ENCODE results near the gene TRIML1. TPM values are rescaled to one million over a fixed set of nuclear protein-coding genes. Genes with fewer than 3 reads are reported as not detected.

TRIML1 gene
- total and polyA plus RNA-seq, 2 donors = not detected

DNA sequence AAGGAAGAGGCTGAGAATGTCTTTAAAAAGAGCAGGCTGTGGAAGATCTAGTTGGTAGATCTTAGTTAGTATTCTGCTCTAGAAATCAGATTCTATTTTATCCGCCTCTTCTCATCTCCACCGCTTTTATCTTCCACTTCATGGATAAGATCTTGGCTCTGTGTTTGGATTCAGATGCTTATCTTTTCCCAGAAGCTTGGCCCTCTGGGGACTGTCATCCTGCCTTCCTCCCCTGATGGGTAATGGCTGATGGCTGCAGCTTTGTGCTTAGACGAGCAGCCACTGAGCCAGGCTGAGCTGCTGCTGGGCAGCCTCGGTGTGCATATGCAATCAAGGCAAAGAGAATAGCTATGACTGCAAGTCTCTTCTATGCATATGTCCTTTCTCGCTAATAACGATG, 23.5 kb downstream of the TRIML1 start:
- no peaks in the 10 kb centered on the region for H3K4me1 ChIP-seq (ENCODE audit: insufficient read depth)
- H3K4me3 ChIP-seq (ENCODE audit: low read depth, low read length) = no peak overlapping the region
- H3K27ac ChIP-seq (ENCODE audit: low read depth) = no peak overlapping the region
- H3K36me3 ChIP-seq (ENCODE audit: insufficient read depth) = no peaks in the 10 kb centered on the region
- no peak for DNase-seq (ENCODE audit: extremely low spot score)
- 59% methylated on average over 6 of the region's 6 CpGs for WGBS

DNA sequence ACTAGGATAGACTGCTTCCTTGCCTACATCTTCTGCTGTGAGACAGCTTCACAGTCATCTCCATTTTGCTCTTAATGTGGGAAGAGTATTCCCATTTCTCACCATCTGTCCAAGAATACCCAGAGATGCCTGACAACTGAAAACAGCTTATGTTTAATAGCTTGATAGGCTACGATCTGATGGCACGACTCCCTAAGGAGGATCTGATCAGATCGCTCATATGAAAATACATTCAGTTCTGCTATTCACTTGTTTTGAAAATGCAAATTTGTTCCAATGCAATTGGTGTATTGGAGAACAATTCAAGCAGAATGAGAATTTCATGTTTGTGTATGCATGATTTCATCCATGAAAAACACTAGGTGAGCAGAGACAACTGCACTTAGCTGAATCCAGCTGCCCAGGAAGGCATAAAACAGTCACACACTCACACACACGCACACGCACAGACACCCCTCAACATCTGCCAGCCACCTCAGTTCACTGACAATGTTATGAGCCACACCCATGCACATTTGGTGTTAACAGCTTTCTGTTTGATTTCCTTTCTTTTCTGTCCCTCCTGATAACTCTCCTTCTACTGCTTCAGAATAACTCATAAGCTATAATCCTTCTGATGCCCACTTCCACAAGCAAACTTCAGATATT, 29.6 kb downstream of the TRIML1 start:
- 72% methylated on average over 5 of the region's 5 CpGs for WGBS
- no peak for DNase-seq (ENCODE audit: extremely low spot score)
- Histone ChIP-seq H3K27ac (ENCODE audit: low read depth) (no peak overlapping the region), H3K4me1 (ENCODE audit: insufficient read depth) (no peaks in the 10 kb centered on the region), H3K4me3 (ENCODE audit: low read depth, low read length) (no peak overlapping the region), H3K36me3 (ENCODE audit: insufficient read depth) (no peaks in the 10 kb centered on the region)

DNA sequence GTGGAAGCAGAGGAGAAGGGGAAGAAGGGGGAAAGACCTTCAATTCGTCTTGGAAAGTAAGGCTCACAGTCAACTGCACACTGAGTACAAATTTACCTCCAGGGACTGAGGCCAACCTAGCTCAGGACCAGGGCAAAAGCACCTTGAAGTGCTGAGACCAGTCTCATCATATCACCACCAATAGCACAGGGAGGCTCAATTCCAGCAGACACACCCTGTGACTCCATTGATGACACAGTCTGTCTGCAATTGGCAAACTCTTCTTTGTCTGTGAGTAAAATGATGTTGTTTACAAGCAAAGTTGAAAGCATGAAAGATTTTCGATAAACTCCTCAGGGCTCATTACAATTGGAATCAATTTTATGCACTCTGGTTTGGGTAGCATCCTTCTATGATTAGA, 32.3 kb downstream of the TRIML1 start:
- DNase-seq (ENCODE audit: extremely low spot score) = no peak
- 77% methylated on average over 2 of the region's 2 CpGs for WGBS

DNA sequence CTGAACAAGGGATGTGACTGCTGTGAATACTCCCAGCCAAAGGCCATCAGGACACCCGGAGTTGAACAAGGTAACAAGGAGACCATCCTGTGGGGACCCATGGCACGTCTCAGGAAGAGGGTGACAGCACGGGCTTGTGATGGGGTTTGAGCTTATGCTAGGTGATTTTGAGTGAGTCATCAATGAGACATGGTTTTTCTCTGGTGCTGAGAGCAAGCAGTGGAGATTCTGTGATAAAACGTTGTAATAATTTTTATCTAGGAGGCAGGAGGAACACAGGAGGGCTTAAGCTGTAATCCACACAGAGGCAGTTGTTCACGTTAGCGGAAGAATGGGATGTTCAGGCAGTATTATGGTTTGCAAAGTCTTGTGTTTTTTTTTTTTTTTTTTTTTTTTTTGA, 36.0 kb downstream of the TRIML1 start:
- WGBS = 75% methylated on average over 6 of the region's 6 CpGs
- H3K4me3 ChIP-seq (ENCODE audit: low read depth, low read length) = no peak overlapping the region
- H3K36me3 ChIP-seq (ENCODE audit: insufficient read depth) = no peaks in the 10 kb centered on the region
- H3K4me1 ChIP-seq (ENCODE audit: insufficient read depth) = no peaks in the 10 kb centered on the region
- no peak overlapping the region for H3K27ac ChIP-seq (ENCODE audit: low read depth)
- no peak for DNase-seq (ENCODE audit: extremely low spot score)

More for the DNA sequence above, 32.3 kb downstream of the TRIML1 start:
- H3K4me3 ChIP-seq (ENCODE audit: low read depth, low read length) = no peak overlapping the region
- H3K27ac ChIP-seq (ENCODE audit: low read depth) = no peak overlapping the region
- H3K36me3 ChIP-seq (ENCODE audit: insufficient read depth) = no peaks in the 10 kb centered on the region
- no peaks in the 10 kb centered on the region for H3K4me1 ChIP-seq (ENCODE audit: insufficient read depth)

DNA sequence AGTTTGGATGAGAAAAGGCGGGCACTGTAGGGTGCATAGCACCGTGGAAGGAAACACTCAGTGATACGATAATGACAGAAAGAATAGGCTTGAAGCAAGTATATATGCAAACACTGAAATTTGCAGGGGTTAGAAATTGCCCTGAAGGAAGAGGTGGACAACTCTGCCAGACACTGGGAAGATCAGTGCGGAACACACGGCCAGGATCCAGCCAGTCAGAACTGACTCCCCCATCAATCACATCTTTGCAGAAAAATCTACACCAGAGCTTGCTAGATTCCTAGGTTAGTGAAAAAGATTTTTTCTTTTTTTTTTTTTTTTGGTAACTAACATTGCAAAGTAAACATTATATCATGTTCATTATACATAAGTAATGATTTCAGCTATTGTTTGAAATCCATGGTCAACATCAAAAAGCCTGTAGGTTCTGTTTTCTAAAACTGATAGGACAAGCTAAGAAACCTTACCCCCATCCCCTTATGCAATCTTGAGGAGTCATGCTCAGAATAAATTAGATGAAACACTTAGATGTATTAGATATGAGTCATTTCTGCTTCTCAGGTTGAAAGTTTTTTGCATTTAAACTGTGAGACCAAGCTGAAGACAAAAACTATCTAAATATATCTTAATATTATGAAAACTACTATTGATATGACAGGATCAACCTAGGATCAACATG, 38.9 kb downstream of the TRIML1 start:
- 95% methylated on average over 5 of the region's 5 CpGs for WGBS
- no peak for DNase-seq (ENCODE audit: extremely low spot score)
- Histone ChIP-seq H3K36me3 (ENCODE audit: insufficient read depth) (no peaks in the 10 kb centered on the region), H3K4me3 (ENCODE audit: low read depth, low read length) (no peak overlapping the region), H3K27ac (ENCODE audit: low read depth) (no peak overlapping the region), H3K4me1 (ENCODE audit: insufficient read depth) (no peaks in the 10 kb centered on the region)

DNA sequence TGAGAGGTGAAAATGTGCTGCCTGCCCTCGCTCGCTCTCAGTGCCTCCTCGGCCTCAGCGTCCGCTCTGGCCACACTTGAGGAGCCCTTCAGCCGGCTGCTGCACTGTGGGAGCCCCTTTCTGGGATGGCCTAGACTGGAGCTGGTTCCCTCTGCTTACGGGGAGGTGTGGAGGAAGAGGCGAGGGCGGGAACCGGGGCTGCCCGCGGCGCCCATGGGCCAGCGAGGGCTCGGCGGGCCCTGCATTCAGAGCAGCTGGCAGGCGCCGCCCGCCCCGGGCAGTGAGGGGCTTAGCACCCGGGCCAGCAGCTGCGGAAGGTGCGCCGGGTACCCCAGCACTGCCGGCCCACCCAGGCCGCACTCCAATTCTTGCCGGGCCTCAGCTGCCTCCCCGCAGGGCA, 39.6 kb downstream of the TRIML1 start:
- no peaks in the 10 kb centered on the region for H3K36me3 ChIP-seq (ENCODE audit: insufficient read depth)
- no peak for DNase-seq (ENCODE audit: extremely low spot score)
- H3K4me1 ChIP-seq (ENCODE audit: insufficient read depth) = no peaks in the 10 kb centered on the region
- no peak overlapping the region for H3K4me3 ChIP-seq (ENCODE audit: low read depth, low read length)
- WGBS = 96% methylated on average over 28 of the region's 28 CpGs
- no peak overlapping the region for H3K27ac ChIP-seq (ENCODE audit: low read depth)

DNA sequence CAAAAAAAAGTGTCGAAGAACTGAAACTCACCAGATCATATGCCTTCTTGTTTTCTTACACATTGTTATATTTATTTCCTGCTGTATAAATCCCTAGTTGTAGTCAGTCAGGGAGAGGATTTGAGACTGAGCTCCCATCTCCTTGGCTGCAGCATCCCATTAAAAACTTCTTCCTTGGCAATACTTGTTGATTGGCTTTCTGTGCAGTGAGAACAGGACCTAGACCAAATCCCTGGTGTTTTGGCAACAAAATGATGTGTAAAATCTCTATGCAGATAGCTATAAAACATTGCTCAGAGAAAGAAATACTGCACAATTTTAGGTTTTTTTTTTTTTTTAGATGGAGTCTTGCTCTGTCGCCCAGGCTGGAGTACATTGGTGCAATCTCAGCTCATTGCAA, 47.9 kb downstream of the TRIML1 start:
- no peak for DNase-seq (ENCODE audit: extremely low spot score)
- WGBS = 82% methylated on average over 2 of the region's 2 CpGs
- Histone ChIP-seq H3K4me1 (ENCODE audit: insufficient read depth) (no peaks in the 10 kb centered on the region), H3K4me3 (ENCODE audit: low read depth, low read length) (no peak overlapping the region), H3K27ac (ENCODE audit: low read depth) (no peak overlapping the region), H3K36me3 (ENCODE audit: insufficient read depth) (no peaks in the 10 kb centered on the region)

DNA sequence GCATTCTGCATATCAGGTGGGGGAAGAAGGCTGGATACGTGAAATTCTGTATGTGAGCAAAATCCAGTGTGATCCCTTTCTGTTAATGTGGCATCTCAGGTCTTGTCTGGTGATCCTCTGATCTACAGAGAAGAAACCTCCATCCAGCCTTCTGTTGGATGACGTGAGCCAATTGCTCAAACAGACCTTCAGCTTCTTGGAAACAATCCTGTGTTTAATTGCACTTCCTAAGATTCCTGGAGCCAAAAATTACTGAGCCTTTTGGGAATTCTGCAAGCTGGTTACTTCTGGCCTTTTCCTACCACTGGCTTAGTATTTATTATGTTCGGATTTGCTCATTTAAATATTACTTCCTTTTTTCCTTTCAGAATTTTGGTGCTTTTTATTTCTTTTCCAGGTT, 51.2 kb downstream of the TRIML1 start:
- no peak for DNase-seq (ENCODE audit: extremely low spot score)
- 37% methylated on average over 3 of the region's 3 CpGs for WGBS
- H3K4me3 ChIP-seq (ENCODE audit: low read depth, low read length) = no peak overlapping the region
- no peaks in the 10 kb centered on the region for H3K4me1 ChIP-seq (ENCODE audit: insufficient read depth)
- no peak overlapping the region for H3K27ac ChIP-seq (ENCODE audit: low read depth)
- H3K36me3 ChIP-seq (ENCODE audit: insufficient read depth) = no peaks in the 10 kb centered on the region

DNA sequence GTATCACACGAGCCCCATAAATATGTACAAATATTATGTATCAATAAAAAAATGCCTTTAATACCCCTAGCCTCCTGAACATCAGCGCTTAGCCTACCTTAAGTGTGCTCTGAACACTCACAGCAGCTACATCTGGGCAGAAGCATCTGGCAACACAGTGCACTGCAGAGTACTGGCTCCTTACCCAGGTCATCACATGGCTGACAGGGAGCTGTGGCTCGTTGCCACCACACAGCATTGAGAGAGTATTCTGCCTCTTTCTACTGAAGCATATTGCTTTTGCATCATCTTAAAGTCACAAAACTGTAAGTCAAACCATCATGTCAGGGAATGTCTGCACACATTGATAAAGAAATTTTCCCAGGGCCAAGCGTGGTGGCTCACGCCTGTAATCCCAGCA, 55.2 kb downstream of the TRIML1 start:
- Histone ChIP-seq H3K36me3 (ENCODE audit: insufficient read depth) (no peaks in the 10 kb centered on the region), H3K4me1 (ENCODE audit: insufficient read depth) (no peaks in the 10 kb centered on the region), H3K27ac (ENCODE audit: low read depth) (no peak overlapping the region), H3K4me3 (ENCODE audit: low read depth, low read length) (no peak overlapping the region)
- WGBS = 89% methylated on average over 5 of the region's 5 CpGs
- DNase-seq (ENCODE audit: extremely low spot score) = no peak

DNA sequence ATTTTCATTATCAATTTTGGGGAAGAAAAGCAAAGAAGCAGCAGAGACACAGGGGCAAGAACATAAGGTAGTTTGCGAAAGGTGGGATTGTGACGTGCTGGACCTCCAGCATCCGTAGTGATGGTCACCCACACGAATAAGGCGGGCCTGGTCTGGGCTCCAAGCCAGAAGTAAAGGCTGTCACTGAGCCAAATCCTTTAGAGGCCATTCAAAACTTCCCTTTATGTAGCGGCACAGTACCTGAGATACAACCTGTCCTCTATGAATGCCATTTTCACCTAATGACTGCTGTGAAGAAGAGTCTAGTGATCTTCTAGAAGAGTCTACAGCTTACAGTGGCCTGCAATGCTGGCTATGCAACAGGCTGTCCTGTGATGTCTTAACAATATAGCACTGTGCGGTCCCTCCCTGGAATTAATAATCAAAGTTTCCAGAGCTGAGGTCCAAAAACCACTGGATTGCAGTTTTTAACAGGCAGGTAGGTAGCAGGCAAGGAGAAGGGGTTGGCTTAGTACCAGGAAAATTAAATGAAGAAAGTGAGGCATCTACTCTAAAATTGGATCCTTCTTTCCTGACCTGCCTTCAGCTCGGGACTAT, 56.2 kb downstream of the TRIML1 start:
- Histone ChIP-seq H3K4me3 (ENCODE audit: low read depth, low read length) (no peak overlapping the region), H3K27ac (ENCODE audit: low read depth) (no peak overlapping the region), H3K36me3 (ENCODE audit: insufficient read depth) (no peaks in the 10 kb centered on the region), H3K4me1 (ENCODE audit: insufficient read depth) (no peaks in the 10 kb centered on the region)
- DNase-seq (ENCODE audit: extremely low spot score) = no peak
- 46% methylated on average over 8 of the region's 8 CpGs for WGBS

DNA sequence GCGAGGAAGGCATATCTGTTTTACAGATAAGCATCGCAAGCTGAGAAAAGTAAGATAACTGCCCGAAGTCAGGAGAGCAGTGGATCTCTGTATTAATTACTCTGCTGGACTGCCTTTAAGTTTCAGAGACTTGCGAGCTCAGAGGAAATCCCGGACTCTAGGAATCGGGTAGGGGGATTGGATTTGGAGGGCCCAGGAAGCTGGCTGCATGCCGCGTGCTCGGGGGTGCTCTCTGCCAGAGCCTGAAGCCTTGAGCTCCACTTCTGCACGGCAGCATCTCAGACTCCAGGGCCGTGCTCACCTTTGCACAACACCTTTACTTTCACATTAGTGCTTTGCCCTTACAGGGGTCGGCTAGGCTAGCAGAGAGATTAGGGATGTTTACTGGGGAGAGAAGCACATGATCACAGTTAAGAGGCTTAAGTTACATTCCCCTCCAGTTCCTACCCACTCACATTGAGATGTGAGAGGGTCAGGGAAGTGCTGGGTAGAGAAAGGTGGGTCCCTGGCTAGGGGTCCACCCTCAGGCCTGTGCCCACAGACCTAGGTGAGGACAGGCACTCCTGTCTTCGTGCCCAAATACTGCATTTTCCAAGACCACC, 57.0 kb downstream of the TRIML1 start:
- Histone ChIP-seq H3K36me3 (ENCODE audit: insufficient read depth) (no peaks in the 10 kb centered on the region), H3K27ac (ENCODE audit: low read depth) (no peak overlapping the region), H3K4me3 (ENCODE audit: low read depth, low read length) (no peak overlapping the region), H3K4me1 (ENCODE audit: insufficient read depth) (no peaks in the 10 kb centered on the region)
- DNase-seq (ENCODE audit: extremely low spot score) = no peak
- 33% methylated on average over 13 of the region's 13 CpGs for WGBS

Data from urinary bladder (tissue), 4 donors.